ENCODE measurements around the gene C2CD5. TPM values are rescaled to one million over a fixed set of nuclear protein-coding genes. Genes with fewer than 3 reads are reported as not detected.

C2CD5 gene
- total RNA-seq, 1 experiment from 2014 or later: 35.4 TPM

- H3K23me2 ChIP-seq (ENCODE audit: insufficient read length, low read depth, low read length, poor library complexity, severe bottlenecking): no peaks in the 10 kb centered on the region
- Mint-ChIP-seq H3K27me3 (ENCODE audit: low read depth) (no peaks in the 10 kb centered on the region), H3K9me3 (no peaks in the 10 kb centered on the region), H3K36me3 (ENCODE audit: insufficient read depth in 1 of 3, low read depth in 3 of 3) (peaks cover 2 to 17% (median 11%) of the 10 kb centered on the region in 3 experiments; a peak in 6 of 7 replicates), H3K4me3 (no peak overlapping the region), H3K27ac (no peak overlapping the region), H3K4me1 (no peaks in the 10 kb centered on the region)
- no CpG with 5 or more reads among the region's 4 CpGs for WGBS (ENCODE audit: extremely low coverage, insufficient read length, low lambda C conversion rate)
- H3K79me2 ChIP-seq (ENCODE audit: insufficient read depth, low read length): no peaks in the 10 kb centered on the region
- H3K79me1 ChIP-seq (ENCODE audit: insufficient read depth, low read depth, low read length, poor library complexity, severe bottlenecking): no peaks in the 10 kb centered on the region
- no peaks in the 10 kb centered on the region for H3K9me3 ChIP-seq (ENCODE audit: control insufficient read depth, low read depth, low read length)
- no peak for DNase-seq
- no peak overlapping the region for H3K27ac ChIP-seq (ENCODE audit: insufficient read length, low read depth, low read length)
- H4K5ac ChIP-seq (ENCODE audit: insufficient read length, low read depth, low read length): no peak overlapping the region
- H2BK20ac ChIP-seq (ENCODE audit: low read depth, low read length, poor library complexity, severe bottlenecking): no peak overlapping the region
- H3K23ac ChIP-seq (ENCODE audit: insufficient read length, low read depth, low read length): no peak overlapping the region
- no peak overlapping the region for H3K4me2 ChIP-seq (ENCODE audit: insufficient read depth, insufficient read length, low read length)
- no peak overlapping the region for H2BK120ac ChIP-seq (ENCODE audit: low read depth, low read length, poor library complexity, severe bottlenecking)
- no peak overlapping the region for H4K91ac ChIP-seq (ENCODE audit: insufficient read length, low read depth, low read length)
- no peak overlapping the region for H3K56ac ChIP-seq (ENCODE audit: insufficient read length, low read depth, low read length)
- no peaks in the 10 kb centered on the region for H3K4me1 ChIP-seq (ENCODE audit: insufficient read depth, low read length)
- no peak overlapping the region for H2AK5ac ChIP-seq (ENCODE audit: insufficient read length, low read length)
- H3K14ac ChIP-seq (ENCODE audit: insufficient read depth, low read length): no peak overlapping the region
- no peak overlapping the region for H2BK15ac ChIP-seq (ENCODE audit: low read depth, low read length)
- TF ChIP-seq CTCF (conservative IDR thresholded peaks at IDR 0.05): no peak
- no peak overlapping the region for H3K4ac ChIP-seq (ENCODE audit: low read depth, low read length)
- no peak overlapping the region for H3T11ph ChIP-seq (ENCODE audit: low read length)
- no peak overlapping the region for H3K9ac ChIP-seq (ENCODE audit: extremely low read depth, insufficient read length, low read length)
- H2BK12ac ChIP-seq (ENCODE audit: insufficient read length, low read depth, low read length): no peak overlapping the region
- H4K20me1 ChIP-seq (ENCODE audit: control insufficient read depth, insufficient read depth, insufficient read length): no peaks in the 10 kb centered on the region
- no peak overlapping the region for H2BK5ac ChIP-seq (ENCODE audit: insufficient read length, low read length)
- no peak overlapping the region for H4K8ac ChIP-seq (replicated peaks; ENCODE audit: insufficient read length, low read depth, low read length)
- H3K18ac ChIP-seq (ENCODE audit: insufficient read length, low read depth, low read length): no peak overlapping the region
- H3K27me3 ChIP-seq (ENCODE audit: insufficient read depth, low read length): no peaks in the 10 kb centered on the region
- no peak overlapping the region for H2AFZ ChIP-seq (ENCODE audit: low read length)
These were observed 67.0 kb downstream of the C2CD5 start for GRCh38 chr12:22477166-22477893.
